K562 (cell line): ENCODE measurements around the gene NME7. TPM values are rescaled to one million over a fixed set of nuclear protein-coding genes. Genes with fewer than 3 reads are reported as not detected.
A peak's percentile ranks its signal among the peaks of the same experiment; 100 is the strongest.

Experiments used
- ELF4 ChIP-seq: fragments of 450-650 bp; formaldehyde crosslinking; IDR thresholded peaks from 2 replicates; pipeline ENCODE4 v1.4.0; 2022; ENCODE audit warnings: missing genetic modification characterization
- FOXK2 ChIP-seq, 2 experiments: fragments of 450-650 bp; IDR thresholded peaks in 1 of 2; conservative IDR thresholded peaks in 1 of 2; 2 replicates each; pipeline ENCODE4 v1.6.1; 2016; ENCODE audit warnings: low read depth in 2 of 2, mild to moderate bottlenecking in 1 of 2
- HDAC2 ChIP-seq: fragments of 450-650 bp; IDR thresholded peaks from 2 replicates; pipeline ENCODE4 v1.6.1; 2016; ENCODE audit warnings: mild to moderate bottlenecking
- HMGN3 ChIP-seq: IDR thresholded peaks from 2 replicates; pipeline ENCODE4 v1.6.1; 2011; ENCODE audit warnings: borderline replicate concordance, low read depth, mild to moderate bottlenecking, mixed read lengths, low read length; ENCODE audit not compliant: insufficient read length; ENCODE audit errors: extremely low read depth
- HNRNPUL1 ChIP-seq: fragments of 200-400 bp; formaldehyde crosslinking; IDR thresholded peaks from 2 replicates; pipeline ENCODE4 v1.6.1; 2017; ENCODE audit warnings: low read length
- IFI16 ChIP-seq: fragments of 250-450 bp; sonication (Bioruptor Pico); IDR thresholded peaks from 2 replicates; pipeline ENCODE4 v2.1.2; 2022; ENCODE audit warnings: mild to moderate bottlenecking, inconsistent platforms
- KAT7 ChIP-seq: sonication (generic); formaldehyde crosslinking; IDR thresholded peaks from 2 replicates; pipeline ENCODE4 v1.8.0; 2022; ENCODE audit warnings: missing genetic modification reagents, mild to moderate bottlenecking, borderline replicate concordance
- NEUROD1 ChIP-seq: fragments of 150-350 bp; IDR thresholded peaks from 2 replicates; pipeline ENCODE4 v1.6.1; 2014; ENCODE audit warnings: borderline replicate concordance, low read length, low read depth; ENCODE audit not compliant: partially characterized antibody
- NR3C1 ChIP-seq: sonication (generic); formaldehyde crosslinking; IDR thresholded peaks from 2 replicates; pipeline ENCODE4 v1.8.1; 2022; ENCODE audit warnings: missing genetic modification reagents
- RBM39 ChIP-seq: fragments of 200-400 bp; formaldehyde crosslinking; optimal IDR thresholded peaks from 2 replicates; pipeline ENCODE3; 2018; ENCODE audit warnings: low read depth, low read length
- SMAD1 ChIP-seq: fragments of 150-350 bp; IDR thresholded peaks from 2 replicates; pipeline ENCODE4 v1.6.1; 2014; ENCODE audit warnings: low read length, low read depth; ENCODE audit not compliant: partially characterized antibody
- SMARCA5 ChIP-seq: fragments of 450-650 bp; IDR thresholded peaks from 2 replicates; pipeline ENCODE4 v1.6.1; 2016
- TAF9B ChIP-seq: fragments of 450-650 bp; IDR thresholded peaks from 2 replicates; pipeline ENCODE4 v1.6.1; 2018; ENCODE audit warnings: mild to moderate bottlenecking; ENCODE audit not compliant: partially characterized antibody
- ZNF174 ChIP-seq: fragments of 250-450 bp; sonication (Bioruptor Pico); IDR thresholded peaks from 2 replicates; pipeline ENCODE4 v1.4.0; 2020; ENCODE audit warnings: mild to moderate bottlenecking
- ZNF217 ChIP-seq: sonication (generic); formaldehyde crosslinking; IDR thresholded peaks from 2 replicates; pipeline ENCODE4 v1.8.0; 2022; ENCODE audit warnings: mild to moderate bottlenecking, missing genetic modification reagents
- ZNF347 ChIP-seq: fragments of 450-650 bp; formaldehyde crosslinking; IDR thresholded peaks from 2 replicates; pipeline ENCODE4 v1.4.0; 2020; ENCODE audit warnings: low read depth, mild to moderate bottlenecking, moderate library complexity
- ZNF76 ChIP-seq: fragments of 250-450 bp; sonication (Bioruptor Pico); IDR thresholded peaks from 2 replicates; pipeline ENCODE4 v1.4.0; 2020; ENCODE audit warnings: mild to moderate bottlenecking, moderate library complexity, borderline replicate concordance
- polyA plus RNA-seq, 8 experiments: library from polyadenylated mRNA; depleted of rRNA in 4 of 8; stranded (reverse) in 5 of 8; unstranded in 3 of 8; fragments of >200 nt; fragmentation: Nextera tagmentation in 2 of 8; fragmentation: Illumina TruSeq in 1 of 8; extraction: Ambion mirVana in 2 of 8; extraction: Trizol in 1 of 8; gene quantifications; 2 replicates each; pipeline versions ENCODE4 v1.2.1 to v1.2.3, GENCODE V29; 2011 to 2014; ENCODE audit warnings: inconsistent platforms in 1 of 8, missing spikeins in 1 of 8
- total RNA-seq, 7 experiments: library from RNA; depleted of rRNA in 6 of 7; stranded (reverse); fragments of >200 nt in 6 of 7; fragmentation: Illumina TruSeq in 2 of 7; extraction: Trizol in 2 of 7; gene quantifications; 2 replicates each; pipeline versions ENCODE4 v1.2.1 to v1.2.3, GENCODE V29; 2011 to 2021; ENCODE audit warnings: low replicate concordance in 1 of 7
- TF ChIP-seq, protein P1 (sequence below), 2 experiments: fragments of 200-800 bp in 1 of 2; sonication (Bioruptor generic) in 1 of 2; sonication (generic) in 1 of 2; formaldehyde crosslinking in 1 of 2; IDR thresholded peaks in 1 of 2; conservative IDR thresholded peaks in 1 of 2; 2 replicates each; pipeline versions ENCODE4 v1.5.0 to v1.6.1; 2016 to 2020; ENCODE audit warnings: missing compliant biosample characterization in 1 of 2, missing genetic modification characterization in 1 of 2, missing genetic modification reagents in 1 of 2
- TF ChIP-seq, protein P2 (sequence below): fragments of 450-650 bp; IDR thresholded peaks from 2 replicates; pipeline ENCODE4 v1.6.1; 2017; ENCODE audit warnings: antibody characterized with exemption, mild to moderate bottlenecking
- TF ChIP-seq, protein P3 (sequence below): fragments of 250-450 bp; sonication (Bioruptor Pico); IDR thresholded peaks from 2 replicates; pipeline ENCODE4 v1.8.0; 2022; ENCODE audit warnings: inconsistent platforms, mild to moderate bottlenecking, moderate library complexity, borderline replicate concordance
- TF ChIP-seq, protein P4 (sequence below), 2 experiments: fragments of 250-450 bp in 1 of 2; fragments of 450-650 bp in 1 of 2; sonication (Bioruptor Pico) in 1 of 2; IDR thresholded peaks; 2 replicates each; pipeline versions ENCODE4 v1.6.1 to v1.8.0; 2016 to 2021; ENCODE audit warnings: mild to moderate bottlenecking in 2 of 2, moderate library complexity in 2 of 2, missing compliant biosample characterization in 1 of 2, missing genetic modification characterization in 1 of 2

NME7 gene
- total and polyA plus RNA-seq, 9 of the 15 experiments (the other 6 are each of a cell fraction or from before 2014, with no cell fraction given): 7.9 to 43.2 (median 23.9) TPM

DNA sequence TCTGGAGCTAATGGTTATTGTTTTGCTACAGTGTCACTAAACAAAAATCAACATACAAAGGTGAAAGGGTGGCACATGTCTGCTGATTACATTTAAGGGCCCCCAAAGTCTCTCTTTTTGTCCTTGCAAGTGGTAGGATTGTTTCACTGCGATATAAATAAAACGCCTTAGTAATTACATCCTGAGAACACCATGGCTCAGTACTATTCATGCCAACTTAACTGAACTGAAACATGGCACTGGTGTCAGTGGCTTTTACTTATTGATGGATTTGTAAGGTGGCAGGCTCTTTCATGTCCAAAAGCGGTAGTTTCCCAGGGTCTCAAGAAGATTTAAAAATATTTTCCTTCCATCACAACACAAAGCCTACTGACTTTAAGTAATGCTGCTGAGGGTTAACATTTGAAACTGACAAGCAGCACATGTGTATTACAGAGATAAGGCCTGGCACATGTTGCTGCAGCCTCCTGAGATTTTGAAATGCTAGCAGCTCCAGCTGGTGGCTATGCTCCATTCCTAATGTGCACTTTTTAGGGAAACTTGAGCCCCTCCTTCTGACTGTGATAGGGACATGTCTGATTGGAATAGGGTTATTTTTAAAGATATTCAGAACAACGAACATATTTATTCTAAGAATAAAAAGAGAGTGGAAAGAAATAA, 174.3 kb downstream of the NME7 start (continued):
- TF ChIP-seq, protein P1, sequence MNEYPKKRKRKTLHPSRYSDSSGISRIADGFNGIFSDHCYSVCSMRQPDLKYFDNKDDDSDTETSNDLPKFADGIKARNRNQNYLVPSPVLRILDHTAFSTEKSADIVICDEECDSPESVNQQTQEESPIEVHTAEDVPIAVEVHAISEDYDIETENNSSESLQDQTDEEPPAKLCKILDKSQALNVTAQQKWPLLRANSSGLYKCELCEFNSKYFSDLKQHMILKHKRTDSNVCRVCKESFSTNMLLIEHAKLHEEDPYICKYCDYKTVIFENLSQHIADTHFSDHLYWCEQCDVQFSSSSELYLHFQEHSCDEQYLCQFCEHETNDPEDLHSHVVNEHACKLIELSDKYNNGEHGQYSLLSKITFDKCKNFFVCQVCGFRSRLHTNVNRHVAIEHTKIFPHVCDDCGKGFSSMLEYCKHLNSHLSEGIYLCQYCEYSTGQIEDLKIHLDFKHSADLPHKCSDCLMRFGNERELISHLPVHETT (CRISPR knock-in tag; conservative IDR thresholded peaks at IDR 0.05 in 1 of 2, IDR thresholded peaks at IDR 0.05 in 1 of 2): no peak
- TF ChIP-seq ZNF347 (CRISPR knock-in tag): no peak
- TF ChIP-seq, protein P2, sequence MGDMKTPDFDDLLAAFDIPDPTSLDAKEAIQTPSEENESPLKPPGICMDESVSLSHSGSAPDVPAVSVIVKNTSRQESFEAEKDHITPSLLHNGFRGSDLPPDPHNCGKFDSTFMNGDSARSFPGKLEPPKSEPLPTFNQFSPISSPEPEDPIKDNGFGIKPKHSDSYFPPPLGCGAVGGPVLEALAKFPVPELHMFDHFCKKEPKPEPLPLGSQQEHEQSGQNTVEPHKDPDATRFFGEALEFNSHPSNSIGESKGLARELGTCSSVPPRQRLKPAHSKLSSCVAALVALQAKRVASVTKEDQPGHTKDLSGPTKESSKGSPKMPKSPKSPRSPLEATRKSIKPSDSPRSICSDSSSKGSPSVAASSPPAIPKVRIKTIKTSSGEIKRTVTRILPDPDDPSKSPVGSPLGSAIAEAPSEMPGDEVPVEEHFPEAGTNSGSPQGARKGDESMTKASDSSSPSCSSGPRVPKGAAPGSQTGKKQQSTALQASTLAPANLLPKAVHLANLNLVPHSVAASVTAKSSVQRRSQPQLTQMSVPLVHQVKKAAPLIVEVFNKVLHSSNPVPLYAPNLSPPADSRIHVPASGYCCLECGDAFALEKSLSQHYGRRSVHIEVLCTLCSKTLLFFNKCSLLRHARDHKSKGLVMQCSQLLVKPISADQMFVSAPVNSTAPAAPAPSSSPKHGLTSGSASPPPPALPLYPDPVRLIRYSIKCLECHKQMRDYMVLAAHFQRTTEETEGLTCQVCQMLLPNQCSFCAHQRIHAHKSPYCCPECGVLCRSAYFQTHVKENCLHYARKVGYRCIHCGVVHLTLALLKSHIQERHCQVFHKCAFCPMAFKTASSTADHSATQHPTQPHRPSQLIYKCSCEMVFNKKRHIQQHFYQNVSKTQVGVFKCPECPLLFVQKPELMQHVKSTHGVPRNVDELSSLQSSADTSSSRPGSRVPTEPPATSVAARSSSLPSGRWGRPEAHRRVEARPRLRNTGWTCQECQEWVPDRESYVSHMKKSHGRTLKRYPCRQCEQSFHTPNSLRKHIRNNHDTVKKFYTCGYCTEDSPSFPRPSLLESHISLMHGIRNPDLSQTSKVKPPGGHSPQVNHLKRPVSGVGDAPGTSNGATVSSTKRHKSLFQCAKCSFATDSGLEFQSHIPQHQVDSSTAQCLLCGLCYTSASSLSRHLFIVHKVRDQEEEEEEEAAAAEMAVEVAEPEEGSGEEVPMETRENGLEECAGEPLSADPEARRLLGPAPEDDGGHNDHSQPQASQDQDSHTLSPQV: no peak
- peak; percentile 40 to 54; a peak in 2 of 4 replicates for TF ChIP-seq FOXK2 (conservative IDR thresholded peaks at IDR 0.05 in 1 of 2, IDR thresholded peaks at IDR 0.05 in 1 of 2; ENCODE audit: low read depth in 2 of 2)
- peak; percentile 48 for TF ChIP-seq TAF9B
- no peak for TF ChIP-seq KAT7
- no peak for TF ChIP-seq NR3C1 (CRISPR knock-in tag)
- TF ChIP-seq, protein P3, sequence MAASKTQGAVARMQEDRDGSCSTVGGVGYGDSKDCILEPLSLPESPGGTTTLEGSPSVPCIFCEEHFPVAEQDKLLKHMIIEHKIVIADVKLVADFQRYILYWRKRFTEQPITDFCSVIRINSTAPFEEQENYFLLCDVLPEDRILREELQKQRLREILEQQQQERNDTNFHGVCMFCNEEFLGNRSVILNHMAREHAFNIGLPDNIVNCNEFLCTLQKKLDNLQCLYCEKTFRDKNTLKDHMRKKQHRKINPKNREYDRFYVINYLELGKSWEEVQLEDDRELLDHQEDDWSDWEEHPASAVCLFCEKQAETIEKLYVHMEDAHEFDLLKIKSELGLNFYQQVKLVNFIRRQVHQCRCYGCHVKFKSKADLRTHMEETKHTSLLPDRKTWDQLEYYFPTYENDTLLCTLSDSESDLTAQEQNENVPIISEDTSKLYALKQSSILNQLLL (CRISPR knock-in tag): no peak
- TF ChIP-seq ZNF217 (CRISPR knock-in tag): no peak
- TF ChIP-seq ZNF174 (CRISPR knock-in tag): no peak
- no peak for TF ChIP-seq ZNF76 (CRISPR knock-in tag)
- no peak for TF ChIP-seq ELF4 (CRISPR knock-in tag)
- no peak for TF ChIP-seq SMAD1
- TF ChIP-seq, protein P4, sequence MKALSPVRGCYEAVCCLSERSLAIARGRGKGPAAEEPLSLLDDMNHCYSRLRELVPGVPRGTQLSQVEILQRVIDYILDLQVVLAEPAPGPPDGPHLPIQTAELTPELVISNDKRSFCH (CRISPR knock-in tag; IDR thresholded peaks at IDR 0.05): no peak
- TF ChIP-seq, protein P4 (tag; IDR thresholded peaks at IDR 0.05): peak; percentile 75; the same call in 1 of the 2 replicates
- no peak for TF ChIP-seq SMARCA5
- no peak for TF ChIP-seq NEUROD1
- TF ChIP-seq HMGN3: no peak
- TF ChIP-seq HDAC2: peak; percentile 55; the same call in 1 of the 2 replicates
- TF ChIP-seq IFI16: no peak
- no peak for TF ChIP-seq HNRNPUL1
- no peak for TF ChIP-seq RBM39
